ENCODE measurements around the gene POLQ.
"Not testable (repeated sequence)": the region's sequence is repeated elsewhere in the genome, so short reads cannot be mapped to it uniquely, and the experiment has no call there.

The POLQ gene

GRCh38 chr3:121545574-121546455 is at the start of gene POLQ:
Gene POLQ, minus strand, starts transcription at chr3:121545988. Its CDS starts 111 bp downstream, at chr3:121545877.
- DNase-seq, result peak; percentile 99

- DNase-seq, result no peak
Measured at GRCh38 chr3:121594850-121595249, 49.1 kb upstream of the POLQ start.

DNA sequence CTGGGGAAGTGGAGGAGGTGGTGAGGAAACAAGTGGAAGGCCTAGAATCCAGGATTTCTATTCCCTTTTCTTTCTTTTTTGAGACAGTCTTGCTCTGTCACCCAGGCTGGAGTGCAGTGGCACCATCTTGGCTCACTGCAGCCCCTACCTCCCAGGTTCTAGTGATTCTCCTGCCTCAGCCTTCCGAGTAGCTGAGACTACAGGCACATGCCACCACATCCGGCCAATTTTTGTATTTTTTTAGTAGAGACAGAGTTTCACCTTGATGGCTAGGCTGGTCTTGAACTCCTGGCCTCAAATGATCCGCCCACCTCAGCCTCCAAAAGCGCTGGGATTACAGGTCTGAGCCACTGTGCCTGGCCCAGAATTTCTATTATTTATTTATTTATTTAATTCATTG is 48.0 kb upstream of the POLQ start:
- DNase-seq, result not testable (repeated sequence)

DNA sequence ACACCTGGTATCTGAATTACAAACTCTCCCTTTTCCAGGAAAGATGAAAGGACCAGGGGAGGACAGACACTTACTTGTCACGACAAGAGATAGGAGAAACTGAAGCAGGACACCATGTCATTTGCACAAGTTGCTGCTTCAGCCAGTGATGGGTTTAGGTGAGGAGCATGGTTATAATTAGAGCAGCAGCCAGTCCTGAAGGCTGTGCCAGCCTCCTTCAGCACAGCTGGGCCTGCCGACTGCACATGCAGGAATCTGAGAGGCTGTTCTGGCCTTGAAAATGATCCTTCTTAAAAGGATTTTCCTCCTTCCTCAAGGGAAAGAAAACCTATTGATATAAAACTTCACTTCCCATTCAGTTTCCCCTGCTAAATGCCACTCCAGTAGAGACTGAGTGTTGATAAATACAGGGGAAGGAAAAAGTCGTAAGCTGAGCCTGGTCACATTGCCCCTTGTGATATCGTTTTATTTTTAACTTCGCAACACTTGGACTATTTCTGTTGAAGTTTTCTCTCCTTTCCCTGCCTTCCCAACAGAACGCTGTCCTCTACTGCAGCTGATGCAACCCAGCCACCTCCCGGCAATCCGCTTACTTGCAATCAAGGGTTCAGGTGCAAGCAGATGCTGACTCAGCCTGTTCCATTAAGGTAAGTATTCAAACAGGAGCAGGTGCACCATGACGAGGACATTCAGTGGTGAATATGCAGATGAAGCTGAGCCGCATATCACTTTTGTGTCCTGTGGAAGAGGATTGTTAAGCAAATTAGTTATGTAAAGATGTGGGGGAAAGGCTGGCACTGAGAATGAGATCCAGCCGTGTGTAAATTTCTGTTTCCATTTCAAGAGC is 47.3 kb upstream of the POLQ start, which contains the start of gene FBXO40:
Gene FBXO40, plus strand, starts transcription at position 524 of the 847 bp plus-strand sequence. CDS start 27,197 bp downstream, outside the sequence.
- peak; percentile 94 for DNase-seq

- DNase-seq, result no peak
Measured at GRCh38 chr3:121584418-121584817, 38.6 kb upstream of the POLQ start.

GRCh38 chr3:121581691-121582090 is 35.9 kb upstream of the POLQ start:
- DNase-seq, result no peak

DNA sequence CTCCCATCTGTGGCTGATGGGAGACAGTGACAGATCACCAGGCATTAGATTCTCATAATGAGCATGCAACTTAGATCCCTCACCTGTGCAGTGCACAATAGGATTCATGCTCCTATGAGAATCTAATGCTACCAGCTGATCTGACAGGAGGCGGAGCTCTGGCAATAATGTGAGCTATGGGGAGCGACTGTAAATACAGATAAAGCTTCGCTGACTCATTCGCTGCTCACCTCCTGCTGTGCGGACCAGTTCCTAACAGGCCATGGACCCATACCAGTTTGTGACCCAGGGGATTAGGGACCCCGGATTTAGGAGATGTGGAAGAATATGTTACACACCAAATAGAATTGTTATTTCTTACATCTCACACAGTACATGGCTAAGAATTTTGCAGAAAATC is 28.7 kb upstream of the POLQ start:
- peak; percentile 76 for DNase-seq

DNA sequence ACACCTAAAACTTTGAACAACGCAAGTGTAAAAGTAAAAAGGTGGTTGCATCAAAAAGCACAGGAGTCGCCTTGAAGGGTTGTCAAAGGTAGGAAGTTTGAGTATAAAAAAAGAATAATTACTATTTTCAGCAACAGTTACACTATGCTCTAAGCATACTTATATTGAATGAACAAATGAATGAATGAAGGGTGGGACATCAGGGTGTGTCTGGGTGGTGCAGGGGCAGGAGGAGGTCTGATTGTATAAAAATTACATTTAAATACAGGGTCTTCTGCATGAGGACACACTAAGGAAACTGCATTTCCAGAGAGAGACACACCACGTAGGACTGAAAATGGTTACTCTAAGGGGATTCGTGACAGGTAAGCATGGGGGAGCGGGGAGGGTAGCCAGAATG is 21.9 kb upstream of the POLQ start, which contains the start of gene ARGFX:
Gene ARGFX, plus strand, starts transcription at position 301 of the 400 bp plus-strand sequence. CDS start 2,765 bp downstream, outside the sequence.
- DNase-seq, result no peak

DNA sequence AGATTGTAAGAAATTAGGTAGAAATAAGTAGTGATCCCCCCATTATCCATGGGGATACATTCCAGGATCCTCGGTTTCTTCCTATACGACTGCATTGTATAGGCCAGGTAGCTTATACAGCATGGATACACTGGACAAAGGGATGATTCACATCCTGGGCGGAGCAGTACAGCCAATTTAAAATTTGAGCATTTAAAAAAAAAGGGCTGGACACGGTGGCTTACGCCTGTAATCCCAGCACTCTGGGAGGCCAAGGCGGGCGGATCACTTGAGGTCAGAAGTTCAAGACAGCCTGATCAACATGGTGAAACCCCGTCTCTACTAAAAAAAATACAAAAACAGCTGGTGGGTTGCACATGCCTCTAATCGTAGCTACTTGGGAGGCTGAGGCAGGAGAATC is 21.0 kb upstream of the POLQ start:
- DNase-seq, result no peak

DNA sequence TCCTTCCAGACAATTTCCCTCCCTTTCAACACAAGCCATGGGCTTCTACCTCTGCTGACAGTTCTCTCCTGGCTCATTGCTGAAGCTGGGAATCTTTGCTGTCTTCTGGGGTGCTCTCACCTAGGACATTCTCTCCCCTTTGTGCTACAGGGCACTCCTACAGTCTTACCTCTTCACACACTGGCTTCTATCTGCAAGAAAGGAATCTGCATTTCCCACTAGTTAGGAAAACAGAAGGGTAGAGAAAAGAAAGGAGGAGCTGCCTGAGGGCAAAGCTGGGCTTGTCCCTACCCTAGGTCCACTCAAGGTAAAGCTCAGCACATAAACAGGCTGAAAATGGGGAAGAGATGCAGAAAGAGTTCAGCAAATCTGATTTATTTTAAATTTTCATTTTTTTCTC is 16.4 kb upstream of the POLQ start:
- no peak for DNase-seq

GRCh38 chr3:121557426-121557934 is 11.7 kb upstream of the POLQ start:
- DNase-seq, result no peak

DNA sequence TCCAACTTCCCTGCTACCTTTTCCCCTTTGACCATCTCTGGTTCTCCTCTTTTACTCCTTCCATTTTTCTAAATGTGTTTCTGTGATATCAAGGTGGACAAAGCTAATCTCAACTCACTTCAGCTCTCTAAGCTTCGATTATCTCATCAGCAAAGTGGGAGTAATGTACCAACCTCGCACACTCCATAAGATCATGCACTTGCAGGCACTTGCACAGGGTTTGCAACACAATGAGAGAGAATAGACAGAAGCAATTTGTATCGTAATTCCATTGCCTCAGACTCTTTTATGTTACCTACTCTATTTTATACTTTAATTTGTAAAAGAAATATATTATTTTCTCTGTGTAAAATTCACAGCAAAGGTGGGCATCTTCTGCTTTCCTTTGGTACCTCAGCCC is 7.0 kb upstream of the POLQ start:
- DNase-seq, result no peak

- DNase-seq, result no peak
Measured at GRCh38 chr3:121552379-121552778, 6.6 kb upstream of the POLQ start.

DNA sequence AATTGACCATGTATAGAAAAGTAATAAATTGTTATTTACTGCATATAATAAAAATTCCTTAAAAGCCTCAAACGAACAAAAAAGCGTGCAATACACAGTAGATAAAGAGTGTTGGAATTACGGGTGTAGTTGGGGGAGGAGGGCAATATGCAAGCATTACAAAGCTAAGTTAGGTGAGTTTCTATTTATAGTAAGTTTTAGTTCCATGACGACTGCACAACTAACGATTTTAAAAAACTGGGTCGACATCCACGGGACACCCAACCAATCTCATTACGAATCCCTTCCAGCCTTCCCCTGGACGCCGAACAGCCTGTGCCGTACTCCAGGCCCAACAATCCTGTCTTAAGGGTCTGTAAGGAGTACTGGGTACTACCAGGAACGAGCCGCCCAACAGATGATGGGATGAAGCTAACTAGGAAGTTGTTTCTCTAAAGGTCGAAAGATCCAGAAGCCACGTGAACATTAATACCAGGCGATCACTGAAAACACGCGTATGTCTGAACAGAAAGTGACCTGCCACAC is 677 bp downstream of the POLQ start:
- DNase-seq, result peak; percentile 48

DNA sequence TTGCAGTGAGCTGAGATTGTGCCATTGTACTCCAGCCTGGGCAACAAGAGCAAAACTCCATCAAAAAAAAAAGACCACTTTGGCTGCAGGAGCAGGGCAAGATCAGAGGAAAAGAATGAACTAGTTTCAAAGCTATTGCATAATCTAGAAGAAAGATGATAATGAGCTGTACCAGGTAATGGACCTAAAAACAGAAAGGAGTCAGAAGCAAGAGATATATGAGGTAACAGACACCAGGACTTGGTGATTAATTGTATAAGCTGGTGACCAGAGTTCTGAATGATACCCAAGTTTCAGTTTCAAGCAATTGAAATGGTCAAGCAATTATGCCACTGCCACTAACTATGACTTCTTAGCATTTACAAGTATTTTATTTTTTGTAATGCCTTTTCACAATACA is 2.9 kb downstream of the POLQ start:
- DNase-seq, result no peak

DNA sequence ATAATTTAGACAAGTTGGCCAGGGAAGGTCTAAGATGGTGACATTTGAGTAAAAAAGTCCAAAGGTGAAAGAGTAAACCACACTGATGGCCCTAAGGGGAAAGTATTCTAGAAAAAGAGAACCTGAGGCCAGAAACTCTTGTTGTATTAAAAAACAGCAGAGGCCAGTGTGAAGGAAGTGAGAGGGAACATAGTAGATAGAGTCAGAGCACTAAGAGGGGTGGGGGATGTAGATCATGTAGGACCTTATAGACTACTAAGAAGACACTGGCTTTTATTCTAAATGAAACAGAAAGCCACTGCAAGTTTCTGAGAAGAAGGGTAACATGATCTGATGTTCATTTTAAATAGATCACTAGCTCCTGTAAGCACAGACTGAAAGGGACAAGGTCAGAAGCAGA is 14.5 kb downstream of the POLQ start:
- DNase-seq, result no peak

- DNase-seq, result no peak
Measured at GRCh38 chr3:121529308-121529707, 16.5 kb downstream of the POLQ start.

GRCh38 chr3:121520510-121520909 is 25.3 kb downstream of the POLQ start:
- no peak for DNase-seq

GRCh38 chr3:121517953-121518655 is 27.7 kb downstream of the POLQ start:
- no peak for DNase-seq

DNA sequence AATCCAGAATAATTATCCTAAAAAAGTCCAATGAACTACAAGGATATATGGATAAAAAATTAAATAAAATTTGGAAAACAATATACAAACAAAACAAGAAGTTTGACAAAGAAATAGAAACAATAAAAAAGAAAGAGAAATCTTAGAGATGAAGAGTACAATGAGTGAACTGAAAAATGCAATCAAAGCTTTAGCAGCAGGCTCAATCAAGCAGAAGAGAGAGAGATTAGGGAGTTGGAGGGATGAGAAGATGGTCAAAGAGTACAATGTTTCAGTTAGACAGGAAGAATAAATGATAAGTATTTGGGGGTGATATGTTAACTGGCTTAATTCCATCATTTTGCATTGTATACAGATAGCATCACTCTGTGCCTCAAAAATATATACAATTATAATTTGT is 29.9 kb downstream of the POLQ start:
- DNase-seq, result no peak

DNA sequence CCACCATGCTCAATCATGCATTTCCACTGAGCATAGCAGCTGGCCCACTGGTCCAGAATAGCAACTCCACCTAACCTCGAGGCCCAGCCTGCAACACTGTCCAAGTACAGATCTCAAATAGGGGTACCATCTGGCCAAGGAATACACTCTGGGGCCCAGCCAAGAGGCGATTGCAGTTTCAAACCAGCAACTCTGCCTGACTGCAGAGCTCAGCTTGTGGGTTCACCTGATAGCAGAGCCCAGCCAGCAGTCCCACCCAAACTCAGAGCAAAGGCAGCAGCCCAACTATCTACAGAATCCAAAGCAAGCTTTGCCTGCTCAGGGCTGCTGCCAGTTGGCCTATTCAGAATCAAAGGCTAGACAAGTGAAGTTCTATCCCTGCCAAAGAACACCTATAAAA is 30.5 kb downstream of the POLQ start:
- DNase-seq, result no peak

DNA sequence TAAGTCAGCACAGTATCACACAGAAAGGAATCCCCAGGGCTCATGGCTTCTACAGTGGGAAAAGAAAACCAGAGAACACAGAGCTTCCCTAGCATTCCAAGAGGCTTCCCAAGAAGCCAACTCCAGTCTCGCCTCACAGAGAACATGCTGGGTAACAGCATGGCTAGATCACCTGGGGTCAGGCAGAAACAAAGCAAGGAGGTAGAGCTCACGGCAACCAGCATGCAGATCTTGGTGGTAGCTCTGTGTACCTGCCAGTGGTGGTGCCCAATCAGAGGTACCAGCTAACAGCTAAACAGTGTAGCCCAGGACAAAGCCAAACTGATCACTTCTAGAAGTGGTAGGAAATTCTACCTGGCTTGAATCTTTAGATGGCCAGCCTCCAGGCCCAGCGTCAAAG is 31.3 kb downstream of the POLQ start:
- DNase-seq, result no peak

DNA sequence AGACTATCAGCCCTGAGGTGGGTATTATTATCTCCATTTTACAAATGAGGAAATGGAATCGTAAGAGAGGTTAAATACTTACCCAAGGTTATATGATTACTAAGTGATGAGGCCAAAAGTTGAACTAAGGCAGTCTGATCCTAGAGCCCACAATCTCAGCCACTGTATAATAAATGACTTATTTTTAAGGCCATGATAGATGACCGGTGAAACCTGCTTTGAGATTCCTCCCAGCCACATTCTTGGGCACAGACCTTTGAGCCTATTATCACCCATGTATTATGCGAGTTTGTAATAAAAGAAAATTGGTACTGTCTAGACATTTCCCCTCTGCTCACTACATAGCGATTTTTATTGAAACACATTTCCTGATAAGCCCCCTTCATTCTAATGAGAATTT is 37.4 kb downstream of the POLQ start:
- DNase-seq, result no peak

Data from NCI-H146 (cell line).